Liver (tissue), 9 donors: ENCODE data around the gene HCCS. TPM values are rescaled to one million over a fixed set of nuclear protein-coding genes. Genes with fewer than 3 reads are reported as not detected.
A peak's percentile ranks its signal among the peaks of the same experiment; 100 is the strongest.

Experiments used
- DNase-seq: peaks from one replicate; pipeline ENCODE4 v3.0.0-alpha.2; 2017; ENCODE audit warnings: low spot score
- H3K27ac ChIP-seq, 2 donors: one replicate each; pipeline ENCODE4 v1.7.0; 2013; ENCODE audit warnings: inconsistent platforms in 2 of 2, low read length in 2 of 2, control low read depth in 1 of 2, low read depth in 1 of 2, mild to moderate bottlenecking in 1 of 2
- H3K27me3 ChIP-seq, 4 donors: one replicate each; pipeline versions ENCODE4 v1.6.1 to v1.7.0; 2013; ENCODE audit warnings: low read length in 3 of 4, inconsistent platforms in 1 of 4, mild to moderate bottlenecking in 1 of 4, moderate library complexity in 1 of 4; ENCODE audit not compliant: control insufficient read depth in 4 of 4, insufficient read depth in 4 of 4
- H3K36me3 ChIP-seq, 4 donors: one replicate each; pipeline versions ENCODE4 v1.6.1 to v1.7.0; 2013; ENCODE audit warnings: low read length in 3 of 4, mild to moderate bottlenecking in 3 of 4, low read depth in 1 of 4, moderate library complexity in 1 of 4; ENCODE audit not compliant: control insufficient read depth in 4 of 4, insufficient read depth in 3 of 4
- H3K4me1 ChIP-seq, 4 donors: one replicate each; pipeline versions ENCODE4 v1.6.1 to v1.7.0; 2013; ENCODE audit warnings: low read length in 3 of 4, mild to moderate bottlenecking in 3 of 4, moderate library complexity in 1 of 4; ENCODE audit not compliant: control insufficient read depth in 4 of 4, insufficient read depth in 4 of 4
- H3K4me3 ChIP-seq, 3 donors: one replicate each; pipeline versions ENCODE4 v1.6.1 to v1.7.0; 2013; ENCODE audit warnings: low read length in 3 of 3, control low read depth in 1 of 3, low read depth in 1 of 3, mild to moderate bottlenecking in 1 of 3
- H3K9ac ChIP-seq, 2 donors: one replicate each; pipeline ENCODE4 v1.7.0; 2013; ENCODE audit warnings: low read length in 2 of 2, mild to moderate bottlenecking in 2 of 2, moderate library complexity in 2 of 2, control low read depth in 1 of 2, low read depth in 1 of 2
- H3K9me3 ChIP-seq, 4 donors: one replicate each; pipeline versions ENCODE4 v1.6.1 to v1.7.0; 2013; ENCODE audit warnings: low read length in 3 of 4; ENCODE audit not compliant: control insufficient read depth in 4 of 4
- ATF3 ChIP-seq: IDR thresholded peaks from 2 replicates; pipeline ENCODE4 v1.6.1; 2016; ENCODE audit warnings: antibody characterized with exemption
- CTCF ChIP-seq: fragments of 150-350 bp; IDR thresholded peaks from 2 replicates; pipeline ENCODE4 v1.5.1; 2017; ENCODE audit warnings: improper control_type of control experiment, low read depth, low read length; ENCODE audit not compliant: missing input control
- GABPA ChIP-seq, 2 donors: IDR thresholded peaks in 1 of 2; conservative IDR thresholded peaks in 1 of 2; 2 replicates each; pipeline ENCODE4 v1.6.1; 2016; ENCODE audit warnings: antibody characterized with exemption in 2 of 2, mild to moderate bottlenecking in 1 of 2, moderate library complexity in 1 of 2
- HNF4A ChIP-seq, 2 donors: conservative IDR thresholded peaks; 2 replicates each; pipeline ENCODE4 v1.6.1; 2016; ENCODE audit warnings: antibody characterized with exemption in 2 of 2, mild to moderate bottlenecking in 2 of 2
- HNF4G ChIP-seq: IDR thresholded peaks from 2 replicates; pipeline ENCODE4 v1.6.1; 2016; ENCODE audit warnings: antibody characterized with exemption
- JUND ChIP-seq, 2 donors: IDR thresholded peaks; 2 replicates each; pipeline ENCODE4 v1.6.1; 2016; ENCODE audit warnings: antibody characterized with exemption in 2 of 2
- MAX ChIP-seq: IDR thresholded peaks from 2 replicates; pipeline ENCODE4 v1.6.1; 2016; ENCODE audit warnings: antibody characterized with exemption
- REST ChIP-seq: IDR thresholded peaks from 2 replicates; pipeline ENCODE4 v1.6.1; 2016; ENCODE audit warnings: antibody characterized with exemption, mild to moderate bottlenecking
- RXRA ChIP-seq, 2 donors: IDR thresholded peaks; 2 replicates each; pipeline ENCODE4 v1.6.1; 2017 to 2018; ENCODE audit warnings: antibody characterized with exemption in 2 of 2, mild to moderate bottlenecking in 1 of 2
- SP1 ChIP-seq: IDR thresholded peaks from 2 replicates; pipeline ENCODE4 v1.6.1; 2018; ENCODE audit warnings: antibody characterized with exemption, mild to moderate bottlenecking
- ZBTB33 ChIP-seq: IDR thresholded peaks from 2 replicates; pipeline ENCODE4 v1.6.1; 2016; ENCODE audit warnings: antibody characterized with exemption
- WGBS: extraction: QIAGEN DNeasy Blood & Tissue Kit; methylation state at CpG from one replicate; pipeline ENCODE4 v1.1.7; 2013; 5-methylcytosine and 5-hydroxymethylcytosine counted together
- polyA plus RNA-seq, 2 donors: library from polyadenylated mRNA; stranded (reverse) in 1 of 2; unstranded in 1 of 2; fragments of 200-250 nt in 1 of 2; fragments of >200 nt in 1 of 2; fragmentation: Nextera tagmentation in 1 of 2; extraction: Ambion mirVana in 1 of 2; gene quantifications; one replicate each; pipeline versions ENCODE4 v1.2.1 to v1.2.3, GENCODE V29; 2013 to 2015
- total RNA-seq, 2 donors: library from RNA; depleted of rRNA; stranded (reverse); fragments of >200 nt; gene quantifications; one replicate each; pipeline ENCODE4 v1.2.3, GENCODE V29; 2014
- donor health status: healthy.
- donor health status: healthy.
- donor health status: healthy.
- donor health status: healthy.
- donor health status: healthy.

Gene HCCS
- total and polyA plus RNA-seq, 4 donors = 11.2 to 16.0 (median 14.3) TPM

- 92% methylated on average over 1 of the region's 1 CpG for WGBS
- TF ChIP-seq SP1 (no peak), HNF4A (conservative IDR thresholded peaks at IDR 0.05) (no peak), GABPA (IDR thresholded peaks at IDR 0.05 in 1 of 2, conservative IDR thresholded peaks at IDR 0.05 in 1 of 2) (no peak), MAX (no peak), ATF3 (no peak), ZBTB33 (no peak), CTCF (no peak), RXRA (IDR thresholded peaks at IDR 0.05) (no peak)
- no peak overlapping the region for H3K4me3 ChIP-seq
- H3K9me3 ChIP-seq = peaks cover 0 to 5% (median 2%) of the 10 kb centered on the region in 4 donors
- no peaks in the 10 kb centered on the region for H3K36me3 ChIP-seq
- no peak overlapping the region for H3K27ac ChIP-seq
- H3K9ac ChIP-seq = no peak overlapping the region
- DNase-seq = no peak
- no peaks in the 10 kb centered on the region for H3K4me1 ChIP-seq
- no peaks in the 10 kb centered on the region for H3K27me3 ChIP-seq
Measured at GRCh38 chrX:11089802-11090201, 21.3 kb upstream of the HCCS start.

- DNase-seq = no peak
- H3K4me1 ChIP-seq = peaks cover 0 to 7% (median 4%) of the 10 kb centered on the region in 4 donors
- H3K4me3 ChIP-seq = no peak overlapping the region
- no peak overlapping the region for H3K27ac ChIP-seq
- H3K36me3 ChIP-seq = no peaks in the 10 kb centered on the region
- TF ChIP-seq RXRA (IDR thresholded peaks at IDR 0.05) = peak; percentile 63 to 66
- peak; percentile 81 to 86 for TF ChIP-seq HNF4A (conservative IDR thresholded peaks at IDR 0.05)
- no peak for TF ChIP-seq MAX
- peak; percentile 41 for TF ChIP-seq SP1
- peak in 1 of 2 donors; percentile 28 for TF ChIP-seq JUND (IDR thresholded peaks at IDR 0.05)
- H3K27me3 ChIP-seq = no peaks in the 10 kb centered on the region
- no peaks in the 10 kb centered on the region for H3K9me3 ChIP-seq
- H3K9ac ChIP-seq = no peak overlapping the region
Measured at GRCh38 chrX:11097933-11098332, 13.2 kb upstream of the HCCS start.

- Histone ChIP-seq H3K27ac (no peak overlapping the region), H3K4me1 (peaks cover 0 to 7% (median 4%) of the 10 kb centered on the region in 4 donors), H3K4me3 (no peak overlapping the region), H3K27me3 (no peaks in the 10 kb centered on the region), H3K9me3 (no peaks in the 10 kb centered on the region), H3K9ac (no peak overlapping the region), H3K36me3 (no peaks in the 10 kb centered on the region)
- DNase-seq = no peak
- TF ChIP-seq REST (no peak), HNF4A (conservative IDR thresholded peaks at IDR 0.05) (peak in 1 of 2 donors; percentile 11), JUND (IDR thresholded peaks at IDR 0.05) (no peak), HNF4G (no peak), ZBTB33 (no peak)
Measured at GRCh38 chrX:11099465-11099864, 11.7 kb upstream of the HCCS start.
